Measurements from ENCODE around the gene EVI5.
"Not testable (repeated sequence)": the region's sequence is repeated elsewhere in the genome, so short reads cannot be mapped to it uniquely, and the experiment has no call there.

Gene EVI5

GRCh38 chr1:92567211-92567868, 217.6 kb downstream of the EVI5 start:
- no peak for FAIRE-seq

- FAIRE-seq, result no peak
These were observed 221.3 kb downstream of the EVI5 start for GRCh38 chr1:92563457-92564216.

GRCh38 chr1:92556350-92556749, 228.6 kb downstream of the EVI5 start:
- no peak for FAIRE-seq

- no peak for FAIRE-seq
These were observed 230.7 kb downstream of the EVI5 start for GRCh38 chr1:92554216-92554615.

- FAIRE-seq, result no peak
These were observed 233.0 kb downstream of the EVI5 start for GRCh38 chr1:92551916-92552315.

GRCh38 chr1:92544756-92545165, 240.1 kb downstream of the EVI5 start:
- no peak for FAIRE-seq

- FAIRE-seq, result no peak
These were observed 241.5 kb downstream of the EVI5 start for GRCh38 chr1:92543131-92544055.

GRCh38 chr1:92538413-92539061, 246.4 kb downstream of the EVI5 start:
- no peak for FAIRE-seq

GRCh38 chr1:92538048-92538412, 246.9 kb downstream of the EVI5 start:
- no peak for FAIRE-seq

- FAIRE-seq, result no peak
These were observed 247.7 kb downstream of the EVI5 start for GRCh38 chr1:92536980-92537884.

GRCh38 chr1:92536211-92536979, 248.5 kb downstream of the EVI5 start:
- FAIRE-seq, result no peak

- FAIRE-seq, result not testable (repeated sequence)
These were observed 252.5 kb downstream of the EVI5 start for GRCh38 chr1:92532371-92532770.

GRCh38 chr1:92531939-92532338, 253.0 kb downstream of the EVI5 start:
- not testable (repeated sequence) for FAIRE-seq

- no peak for FAIRE-seq
These were observed 257.2 kb downstream of the EVI5 start for GRCh38 chr1:92527670-92528069.

- not testable (repeated sequence) for FAIRE-seq
These were observed 259.8 kb downstream of the EVI5 start for GRCh38 chr1:92524944-92525590.

- FAIRE-seq, result no peak
These were observed 265.9 kb downstream of the EVI5 start for GRCh38 chr1:92519043-92519442.

GRCh38 chr1:92516574-92516973, 268.3 kb downstream of the EVI5 start:
- no peak for FAIRE-seq

- FAIRE-seq, result no peak
These were observed 269.1 kb downstream of the EVI5 start for GRCh38 chr1:92515796-92516201.

- no peak for FAIRE-seq
These were observed 273.4 kb downstream of the EVI5 start for GRCh38 chr1:92511541-92511940.

- FAIRE-seq, result no peak
These were observed 275.3 kb downstream of the EVI5 start for GRCh38 chr1:92509619-92510018.
